B cell (primary cell): ENCODE results near the gene NOP16. TPM values are rescaled to one million over a fixed set of nuclear protein-coding genes. Genes with fewer than 3 reads are reported as not detected.

ENCODE experiments used
- ATAC-seq: fragments of 200-7000 bp; cut with Tn5 transposase; one replicate; pipeline ENCODE4 v1.10.0; 2021; ENCODE audit warnings: low read depth, mild to moderate bottlenecking, moderate number of reproducible peaks, moderate library complexity
- CTCF ChIA-PET: fragments of 350-600 bp; sonication (Branson Sonifier 250); formaldehyde crosslinking; loops from one replicate; lab custom pipeline; 2021; ENCODE audit warnings: antibody characterized with exemption, inconsistent platforms; lab: Charles Lee
- POLR2A ChIA-PET: fragments of 350-600 bp; sonication (Branson Sonifier 250); formaldehyde crosslinking; loops from one replicate; lab custom pipeline; 2021; ENCODE audit warnings: antibody characterized with exemption; lab: Charles Lee
- DNase-seq: peaks from one replicate; pipeline ENCODE4 v3.0.0; 2013
- H2AFZ ChIP-seq: 2 replicates; pipeline ENCODE4 v1.6.1; 2012; ENCODE audit warnings: mild to moderate bottlenecking, low read depth, low read length; ENCODE audit not compliant: insufficient read depth, poor library complexity, severe bottlenecking
- H3K27ac ChIP-seq, 2 donors: 1 replicate in 1 of 2; 2 replicates in 1 of 2; pipeline ENCODE4 v1.5.1; 2012 to 2013; ENCODE audit warnings: low read length in 2 of 2, mild to moderate bottlenecking in 2 of 2, moderate library complexity in 1 of 2
- H3K27me3 ChIP-seq, 4 experiments: fragments of 200-600 bp in 1 of 4; sonication (generic) in 1 of 4; replicated peaks in 1 of 4; 1 replicate in 2 of 4; 2 replicates in 2 of 4; pipeline versions ENCODE4 v1.6.1 to v1.7.0; 2013 to 2016; ENCODE audit warnings: low read length in 3 of 4, mild to moderate bottlenecking in 2 of 4, mixed read lengths in 1 of 4, moderate library complexity in 1 of 4; ENCODE audit not compliant: insufficient read depth in 4 of 4, control insufficient read depth in 3 of 4; ENCODE audit errors: control extremely low read depth in 1 of 4
- H3K36me3 ChIP-seq, 2 experiments: replicated peaks in 1 of 2; 1 replicate in 1 of 2; 2 replicates in 1 of 2; pipeline versions ENCODE4 v1.6.1 to v1.7.1; 2013; ENCODE audit warnings: low read length in 1 of 2; ENCODE audit not compliant: insufficient read depth in 2 of 2, control insufficient read depth in 1 of 2; ENCODE audit errors: control extremely low read depth in 1 of 2, extremely low read depth in 1 of 2
- H3K4me1 ChIP-seq, 2 donors: fragments of 200-600 bp in 1 of 2; sonication (generic) in 1 of 2; 1 replicate in 1 of 2; 2 replicates in 1 of 2; pipeline versions ENCODE4 v1.5.1 to v1.6.1; 2013 to 2017; ENCODE audit warnings: low read length in 2 of 2; ENCODE audit not compliant: control insufficient read depth in 2 of 2, insufficient read depth in 2 of 2
- H3K4me2 ChIP-seq: replicated peaks from 2 replicates; pipeline ENCODE3; 2012; ENCODE audit warnings: mild to moderate bottlenecking, low read depth, low read length; ENCODE audit not compliant: poor library complexity, severe bottlenecking
- H3K4me3 ChIP-seq, 5 experiments: fragments of 200-600 bp in 1 of 5; sonication (generic) in 1 of 5; 1 replicate in 3 of 5; 2 replicates in 2 of 5; pipeline versions ENCODE4 v1.5.1 to v1.7.0; 2011 to 2016; ENCODE audit warnings: low read length in 4 of 5, mild to moderate bottlenecking in 4 of 5, low read depth in 2 of 5, control low read depth in 1 of 5, moderate library complexity in 1 of 5; ENCODE audit not compliant: insufficient read depth in 1 of 5; ENCODE audit errors: control extremely low read depth in 1 of 5, extremely low read depth in 1 of 5
- H3K79me2 ChIP-seq: fragments of 200-600 bp; sonication (generic); one replicate; pipeline ENCODE4 v1.6.0; 2016; ENCODE audit warnings: low read length; ENCODE audit not compliant: control insufficient read depth, insufficient read depth
- H3K9ac ChIP-seq: fragments of 200-600 bp; sonication (generic); 2 replicates; pipeline ENCODE4 v1.6.1; 2017; ENCODE audit warnings: mild to moderate bottlenecking, low read length, moderate library complexity
- H3K9me3 ChIP-seq, 3 donors: one replicate each; pipeline versions ENCODE4 v1.6.1 to v1.7.1; 2013; ENCODE audit warnings: low read length in 2 of 3; ENCODE audit not compliant: control insufficient read depth in 2 of 3, insufficient read depth in 1 of 3; ENCODE audit errors: control extremely low read depth in 1 of 3
- H4K20me1 ChIP-seq: 2 replicates; pipeline ENCODE4 v1.6.0; 2012; ENCODE audit warnings: mild to moderate bottlenecking, low read length; ENCODE audit not compliant: insufficient read depth, control insufficient read depth, poor library complexity, severe bottlenecking
- H3K27ac Mint-ChIP-seq: one replicate; pipeline ENCODE4 v1.8.0; 2021; ENCODE audit warnings: mixed read lengths
- H3K27me3 Mint-ChIP-seq: one replicate; pipeline ENCODE4 v1.8.0; 2021; ENCODE audit warnings: mixed read lengths
- H3K4me1 Mint-ChIP-seq: one replicate; pipeline ENCODE4 v1.8.0; 2021; ENCODE audit warnings: mixed read lengths
- H3K4me3 Mint-ChIP-seq: one replicate; pipeline ENCODE4 v1.8.0; 2021; ENCODE audit warnings: mixed read lengths
- H3K9me3 Mint-ChIP-seq: one replicate; pipeline ENCODE4 v1.8.0; 2022; ENCODE audit warnings: mixed read lengths; ENCODE audit not compliant: insufficient read depth
- CTCF ChIP-seq: fragments of 200-600 bp; IDR thresholded peaks from one replicate; pipeline ENCODE4 v1.8.0; 2022; ENCODE audit warnings: antibody characterized with exemption, mild to moderate bottlenecking
- EZH2 ChIP-seq: IDR thresholded peaks from 2 replicates; pipeline ENCODE4 v1.6.1; 2012; ENCODE audit warnings: borderline replicate concordance, low read depth, mild to moderate bottlenecking, moderate library complexity, low read length; ENCODE audit not compliant: insufficient read depth, poor library complexity, severe bottlenecking
- WGBS: methylation state at CpG from one replicate; pipeline ENCODE4 v1.1.5; 2013; ENCODE audit warnings: missing lambda C conversion rate; ENCODE audit not compliant: insufficient coverage; 5-methylcytosine and 5-hydroxymethylcytosine counted together
- intact Hi-C: fragments of 100-400 bp; cut with micrococcal nuclease; formaldehyde crosslinking; loops from one replicate; pipeline ENCODE4 v1.10.0; 2022
- polyA plus RNA-seq: library from polyadenylated mRNA; depleted of rRNA; stranded (reverse); fragments of >200 nt; gene quantifications from 2 replicates; pipeline ENCODE4 v1.2.3, GENCODE V29; 2012
- total RNA-seq, 2 donors: library from RNA; stranded (reverse); fragments of 120-200 nt in 1 of 2; gene quantifications; 1 replicate in 1 of 2; 2 replicates in 1 of 2; pipeline versions ENCODE4 v1.2.3 to v1.2.4, GENCODE V29; 2013 to 2022

NOP16 gene
- total and polyA plus RNA-seq, 2 donors (not counting 1 experiment from before 2014, with no cell fraction given) = 25.0 to 27.8 TPM

GRCh38 chr5:176341325-176342157 lies 46.9 kb downstream of the NOP16 start:
- Histone ChIP-seq H3K4me1 (no peaks in the 10 kb centered on the region), H3K27me3 (no peaks in the 10 kb centered on the region), H3K4me3 (no peak overlapping the region), H2AFZ (no peak overlapping the region), H3K4me2 (no peak overlapping the region), H3K79me2 (no peaks in the 10 kb centered on the region), H3K36me3 (peaks cover 9 to 58% of the 10 kb centered on the region in 2 experiments), H3K27ac (no peak overlapping the region), H3K9ac (no peak overlapping the region), H4K20me1 (no peaks in the 10 kb centered on the region), H3K9me3 (no peaks in the 10 kb centered on the region)
- DNase-seq = no peak
- Mint-ChIP-seq H3K27ac (peak overlapping the region; percentile 22), H3K4me1 (no peaks in the 10 kb centered on the region), H3K27me3 (no peaks in the 10 kb centered on the region), H3K9me3 (no peaks in the 10 kb centered on the region), H3K4me3 (no peak overlapping the region)
- TF ChIP-seq CTCF = no peak
- no peak for TF ChIP-seq EZH2
- ATAC-seq = no peak
- ChIA-PET POLR2A (no interaction called here), CTCF (interaction anchor here (0.6 kb wide), 1 partner anchor 18 kb away, joined by 3 read pairs; no protein-coding TSS in a partner anchor)
- intact Hi-C loops = no loop called here
- WGBS = 94% methylated on average over 2 of the region's 2 CpGs

GRCh38 chr5:176339304-176339703 lies 49.1 kb downstream of the NOP16 start:
- H3K27ac ChIP-seq = no peak overlapping the region
- no peak overlapping the region for H2AFZ ChIP-seq
- DNase-seq (no peak), ATAC-seq (no peak)
- Mint-ChIP-seq H3K27me3 (no peaks in the 10 kb centered on the region), H3K27ac (no peak overlapping the region), H3K9me3 (no peaks in the 10 kb centered on the region), H3K4me3 (no peak overlapping the region), H3K4me1 (no peaks in the 10 kb centered on the region)
- no peaks in the 10 kb centered on the region for H4K20me1 ChIP-seq
- ChIA-PET POLR2A (no interaction called here), CTCF (no interaction called here)
- no peak overlapping the region for H3K9ac ChIP-seq
- no peak overlapping the region for H3K4me3 ChIP-seq
- no peak for TF ChIP-seq CTCF
- TF ChIP-seq EZH2 = no peak
- intact Hi-C loops = no loop called here
- WGBS = 100% methylated on average over 1 of the region's 5 CpGs
- H3K9me3 ChIP-seq = peaks cover 0 to 3% (median 0%) of the 10 kb centered on the region in 3 donors
- H3K4me2 ChIP-seq = no peak overlapping the region
- H3K79me2 ChIP-seq = no peaks in the 10 kb centered on the region
- no peaks in the 10 kb centered on the region for H3K27me3 ChIP-seq
- no peaks in the 10 kb centered on the region for H3K4me1 ChIP-seq
- peaks cover 14 to 41% of the 10 kb centered on the region in 2 experiments for H3K36me3 ChIP-seq
